HG03045 (cell line): Measurements from ENCODE around the gene PADI2.

ENCODE experiments used
- ATAC-seq: cut with Tn5 transposase; IDR thresholded peaks from one replicate; pipeline ENCODE4 v1.9.1; 2021; ENCODE audit warnings: mild to moderate bottlenecking, moderate library complexity; ENCODE audit not compliant: unreplicated experiment

PADI2 gene

GRCh38 chr1:17116643-17117042 is 2.6 kb downstream of the PADI2 start:
- no peak for ATAC-seq

- no peak for ATAC-seq
Observed at GRCh38 chr1:17113963-17114362, 5.3 kb downstream of the PADI2 start.

- no peak for ATAC-seq
Observed at GRCh38 chr1:17112496-17113236, 6.6 kb downstream of the PADI2 start.

GRCh38 chr1:17112076-17112475 is 7.2 kb downstream of the PADI2 start:
- ATAC-seq, result no peak

DNA sequence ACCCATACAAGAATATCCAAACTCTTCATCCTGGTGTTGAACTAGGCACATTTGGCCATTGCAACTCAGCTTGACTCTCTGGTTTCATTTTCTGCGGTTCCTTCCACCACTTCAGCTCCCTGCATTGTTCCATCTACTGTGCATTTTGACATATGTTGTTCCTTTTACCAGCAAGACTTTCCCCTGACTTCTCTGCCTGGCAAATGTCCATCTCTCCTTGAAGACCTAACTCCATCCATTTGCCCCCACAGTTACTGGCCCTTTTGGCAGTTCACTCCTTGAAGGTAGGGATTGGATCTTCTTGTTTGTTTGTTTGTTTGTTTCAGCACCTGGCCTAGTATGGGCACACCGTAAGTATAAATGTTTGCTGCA is 8.7 kb downstream of the PADI2 start:
- ATAC-seq, result no peak

DNA sequence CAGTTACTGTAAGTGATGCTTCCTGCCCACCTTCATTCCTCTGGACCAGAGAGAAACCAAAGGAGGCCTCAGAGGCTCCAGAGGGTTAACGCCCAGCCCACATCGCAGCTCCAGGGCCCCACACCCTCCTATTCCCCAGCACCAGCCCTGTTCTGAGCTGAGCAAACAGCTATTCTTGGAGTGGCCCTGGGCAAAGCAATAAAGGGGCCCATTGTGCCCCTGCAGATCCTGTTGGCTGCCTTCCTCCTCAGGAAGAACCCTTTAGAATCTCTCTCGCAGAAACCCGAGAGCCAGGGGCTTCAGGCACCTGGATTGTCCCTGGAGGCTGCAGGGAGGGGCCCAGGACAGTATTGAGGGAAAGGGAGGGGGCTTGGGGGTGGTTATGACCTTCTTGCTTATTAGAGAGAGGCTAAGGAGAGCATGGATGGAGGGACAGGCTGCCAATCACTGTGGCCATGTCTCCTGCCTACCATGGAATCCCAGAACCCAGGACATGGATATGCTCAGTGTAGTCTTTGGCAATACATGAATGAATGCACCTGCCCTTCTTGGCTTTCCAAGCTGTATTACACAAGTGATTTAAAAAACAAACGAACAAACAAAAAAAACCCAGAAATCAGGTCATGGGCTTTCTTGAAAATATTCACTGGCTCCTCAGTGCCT is 9.2 kb downstream of the PADI2 start:
- ATAC-seq, result no peak

- ATAC-seq, result no peak
Observed at GRCh38 chr1:17108786-17109185, 10.5 kb downstream of the PADI2 start.

- no peak for ATAC-seq
Observed at GRCh38 chr1:17108360-17108759, 10.9 kb downstream of the PADI2 start.

- no peak for ATAC-seq
Observed at GRCh38 chr1:17104782-17105181, 14.5 kb downstream of the PADI2 start.

GRCh38 chr1:17102232-17102631 is 17.0 kb downstream of the PADI2 start:
- no peak for ATAC-seq

DNA sequence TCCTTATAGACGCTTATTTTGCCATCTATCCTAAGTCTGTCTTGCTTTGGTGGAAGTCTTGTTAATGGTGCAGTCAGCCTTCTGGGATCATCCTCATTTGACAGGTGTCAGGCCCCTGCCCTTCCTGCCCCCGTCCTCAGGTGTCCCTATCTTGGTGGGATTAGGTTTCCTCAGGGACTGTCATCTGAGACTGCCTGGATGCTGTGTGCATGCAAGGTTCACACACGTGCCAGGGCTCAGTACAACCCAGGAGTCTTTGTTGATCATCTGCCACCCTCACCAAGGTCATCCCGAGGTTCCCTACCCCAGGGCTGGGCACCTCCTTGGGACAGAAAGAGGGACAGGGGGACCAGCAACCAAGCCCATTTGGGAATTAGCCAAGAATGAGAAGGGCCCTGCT is 18.0 kb downstream of the PADI2 start:
- ATAC-seq, result no peak

- no peak for ATAC-seq
Observed at GRCh38 chr1:17099616-17100340, 19.5 kb downstream of the PADI2 start.

DNA sequence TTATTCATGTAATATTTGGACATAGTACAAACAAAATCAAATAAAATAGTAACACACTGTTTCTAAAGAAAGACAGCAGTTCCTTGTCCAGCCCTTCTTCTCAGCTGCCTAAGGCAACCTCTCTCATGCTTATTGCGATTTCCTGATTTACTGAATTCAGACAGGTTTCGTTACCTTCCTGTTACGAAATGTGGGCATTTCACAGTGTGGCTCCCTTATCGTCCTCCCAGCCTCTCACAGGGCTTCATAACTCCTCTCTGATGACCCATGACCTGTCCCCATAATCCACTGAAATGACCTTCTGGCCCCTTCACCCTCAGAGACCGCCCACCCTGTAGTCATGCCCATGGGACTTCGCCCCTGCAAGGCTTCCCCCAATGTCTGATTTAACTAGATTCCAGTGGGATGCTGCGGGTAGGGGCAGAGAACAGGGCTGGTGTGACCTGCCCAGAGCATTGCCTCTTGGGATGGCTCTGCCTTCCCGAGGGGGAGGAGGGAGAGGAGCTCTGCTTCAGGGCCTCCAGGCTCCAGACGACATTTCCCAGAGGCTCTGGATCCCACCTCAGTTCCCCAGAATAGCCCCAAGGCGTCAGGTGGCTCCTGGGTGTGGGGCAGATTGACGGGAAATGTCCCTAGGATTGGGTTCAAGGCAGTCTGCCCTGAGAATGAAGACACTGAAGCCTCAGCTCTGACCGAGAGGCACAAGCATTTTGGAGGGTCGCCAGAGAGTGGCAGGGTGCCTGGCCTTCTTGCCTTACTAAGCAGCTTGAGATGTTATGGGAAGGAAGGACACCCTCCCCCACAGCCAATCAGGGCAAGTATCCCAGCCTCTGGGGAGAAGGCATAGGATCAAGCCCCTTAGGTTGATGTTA is 20.6 kb downstream of the PADI2 start:
- no peak for ATAC-seq

DNA sequence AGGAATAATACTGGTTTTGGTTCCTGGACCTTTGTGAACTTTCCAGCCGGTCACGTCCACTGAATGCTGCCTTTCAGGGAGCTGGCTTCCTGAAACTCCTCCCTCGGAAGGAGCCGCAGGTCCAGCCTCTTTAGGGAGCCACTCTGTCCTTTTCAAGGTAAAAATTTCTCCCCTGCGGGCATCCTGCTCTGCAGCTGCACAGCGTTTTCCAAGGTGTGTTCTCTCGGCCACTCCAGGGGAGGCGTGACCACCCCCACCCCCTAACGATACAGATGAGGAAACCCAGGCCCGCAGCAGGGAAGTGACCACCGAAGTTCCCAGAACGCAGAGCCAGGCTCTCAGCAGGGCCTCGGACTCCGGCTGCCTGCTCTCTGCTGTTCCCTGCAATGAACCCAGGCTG is 21.5 kb downstream of the PADI2 start:
- no peak for ATAC-seq

DNA sequence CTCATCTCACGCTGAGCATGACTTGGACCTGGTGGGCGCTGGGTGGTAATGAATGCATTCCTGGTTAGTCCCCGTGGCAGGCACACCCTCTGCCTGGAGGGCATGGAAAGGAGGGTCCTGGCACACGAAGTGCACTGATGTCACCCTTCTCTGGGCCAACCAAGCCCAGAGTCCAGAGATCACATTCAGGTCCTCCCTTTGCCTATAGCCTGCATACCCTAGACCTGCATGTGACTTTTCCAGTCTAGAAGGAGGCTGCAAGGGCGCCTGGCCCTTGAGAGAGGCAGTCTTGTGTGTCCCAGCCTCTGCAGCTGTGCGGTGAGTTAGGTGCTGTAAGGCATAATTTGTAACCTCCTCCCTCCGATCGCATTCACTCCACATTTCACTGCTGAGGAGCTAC is 22.1 kb downstream of the PADI2 start:
- ATAC-seq, result no peak

GRCh38 chr1:17096584-17096983 is 22.7 kb downstream of the PADI2 start:
- ATAC-seq, result no peak

DNA sequence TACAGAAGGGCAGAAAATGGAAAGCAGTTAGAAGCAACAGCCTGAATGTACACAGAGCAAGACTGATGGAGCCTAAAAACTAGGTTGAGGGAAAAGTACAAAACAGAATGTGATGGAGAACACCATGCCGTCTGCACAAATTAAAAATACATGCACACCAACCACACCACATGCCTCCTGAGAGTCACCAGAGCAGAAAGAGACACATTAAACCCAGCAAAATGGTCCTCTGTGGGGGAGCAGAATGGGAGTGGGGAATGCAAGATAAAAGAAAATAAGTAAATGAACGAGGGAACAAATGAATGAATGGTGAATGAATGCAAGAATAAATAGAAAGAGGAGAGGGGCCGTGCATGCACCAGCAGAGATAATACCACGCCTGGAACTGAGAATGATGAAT is 24.1 kb downstream of the PADI2 start:
- ATAC-seq, result no peak

DNA sequence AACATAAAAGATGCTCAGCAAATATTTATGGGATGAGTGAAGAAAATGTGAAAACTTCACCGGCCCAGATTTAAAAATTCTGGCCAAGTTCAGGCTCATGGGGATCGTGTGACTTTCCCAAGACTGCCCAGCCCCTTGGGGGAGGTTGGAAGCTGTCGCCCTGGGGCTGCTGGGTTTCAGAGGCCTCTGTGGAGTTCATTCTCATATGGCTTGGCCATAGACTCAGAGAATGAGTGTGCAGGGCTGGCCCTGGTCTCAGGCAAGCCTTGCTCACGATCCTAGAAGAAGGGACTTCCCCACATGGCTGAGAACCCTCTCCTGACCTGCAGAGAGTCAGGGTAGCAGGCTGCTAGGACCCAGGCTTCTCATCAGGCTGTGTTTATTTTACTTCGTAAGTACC is 24.6 kb downstream of the PADI2 start:
- no peak for ATAC-seq

- ATAC-seq, result no peak
Observed at GRCh38 chr1:17093822-17094393, 25.3 kb downstream of the PADI2 start.

DNA sequence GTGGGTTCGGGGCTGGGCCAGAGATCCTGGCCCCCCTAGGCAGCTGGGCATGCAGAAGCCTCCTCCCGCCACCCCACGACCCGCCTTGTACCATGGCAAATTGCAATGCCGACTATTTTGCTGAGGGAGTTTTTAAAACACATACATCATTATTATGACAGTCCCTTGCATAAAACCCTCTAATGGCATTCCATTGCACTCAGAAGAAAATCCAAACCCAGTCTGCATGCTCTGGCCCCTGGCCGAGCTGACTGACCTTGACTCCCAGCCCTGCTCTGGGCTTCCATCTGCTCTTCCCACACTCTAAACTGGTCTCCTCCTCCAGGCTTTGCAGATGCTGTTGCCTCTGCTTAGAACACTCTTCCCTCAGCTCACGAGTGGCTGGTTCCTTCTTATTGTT is 28.0 kb downstream of the PADI2 start:
- no peak for ATAC-seq

GRCh38 chr1:17089506-17089905 is 29.7 kb downstream of the PADI2 start:
- ATAC-seq, result no peak
